Superior temporal gyrus (tissue), 1 donor: ENCODE data around the gene MAFG.
"Not testable (repeated sequence)": the region's sequence is repeated elsewhere in the genome, so short reads cannot be mapped to it uniquely, and the experiment has no call there.

Experiments used
- DNase-seq: peaks from one replicate; pipeline ENCODE4 v3.0.0-alpha.2; 2016; ENCODE audit errors: extremely low spot score

Gene MAFG

DNA sequence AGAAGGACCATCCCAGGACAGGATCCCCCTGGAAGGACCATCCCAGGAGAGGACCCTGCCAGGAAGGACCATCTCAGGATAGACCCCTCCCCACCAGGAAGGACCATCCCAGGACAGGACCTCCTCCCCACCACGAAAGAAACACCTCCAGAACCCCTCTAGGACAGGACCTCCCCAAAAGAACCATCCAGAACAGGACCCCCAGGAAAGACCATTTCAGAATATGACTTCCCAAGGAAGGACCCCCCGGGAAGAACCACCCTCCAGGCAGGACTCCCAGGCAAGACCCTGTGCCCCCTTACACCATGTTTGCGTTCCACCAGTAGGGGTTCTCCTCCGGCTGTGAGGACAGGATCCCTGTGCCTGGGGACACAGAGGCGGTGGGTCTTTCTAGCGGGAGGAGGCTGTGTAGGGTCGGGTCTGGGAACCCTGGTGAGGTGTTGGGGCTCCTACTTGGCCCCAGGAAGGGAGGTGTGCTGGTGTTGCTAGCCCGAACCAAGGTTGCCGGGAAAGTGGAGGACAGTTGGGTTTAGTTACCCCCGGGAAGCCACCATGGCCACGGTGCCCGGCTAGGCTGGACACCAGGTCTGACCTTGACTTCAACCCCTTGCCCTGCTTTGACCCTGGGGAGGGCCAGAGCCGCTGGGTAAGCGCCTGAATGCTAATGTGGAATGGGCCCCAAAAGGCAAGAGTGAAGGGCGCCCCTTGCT is 31.3 kb upstream of the MAFG start:
- DNase-seq: no peak

DNA sequence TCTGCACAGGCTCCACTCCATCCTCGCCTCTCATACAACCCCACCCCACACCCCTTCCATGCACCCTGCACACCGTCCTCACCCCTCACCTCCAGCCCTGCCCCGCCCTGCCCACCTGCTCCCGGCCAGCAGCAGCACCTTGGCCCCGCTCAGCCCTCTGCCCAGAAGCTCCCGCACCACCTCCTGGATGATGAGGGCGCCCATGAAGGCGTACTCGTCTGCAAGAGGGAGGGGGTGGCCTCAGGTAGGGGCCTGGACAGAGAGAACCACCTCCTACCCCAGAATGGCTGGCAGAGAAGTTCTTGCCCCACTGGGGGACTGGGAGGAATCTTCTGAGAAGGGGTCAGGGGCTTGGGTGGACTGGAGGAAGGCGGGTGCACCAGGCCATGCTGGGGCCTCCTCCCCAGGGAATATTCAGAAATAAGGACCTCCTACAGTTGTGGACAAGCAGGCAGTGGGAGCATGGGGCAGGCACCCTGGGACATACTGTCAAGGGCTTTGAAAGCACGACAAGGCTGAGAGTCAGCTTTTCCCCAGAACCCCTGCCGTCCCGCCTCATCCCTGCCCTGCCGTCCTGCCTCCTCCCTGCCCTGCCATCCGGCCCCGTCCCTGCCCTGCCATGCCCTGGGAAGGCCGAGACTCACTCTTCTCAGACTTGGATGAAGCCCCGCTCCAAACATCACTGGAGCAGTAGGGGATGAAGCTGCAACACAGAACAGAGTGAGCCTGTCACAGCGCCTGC is 30.3 kb upstream of the MAFG start:
- no peak for DNase-seq

- no peak for DNase-seq
Measured at GRCh38 chr17:81956607-81957589, 29.4 kb upstream of the MAFG start.

DNA sequence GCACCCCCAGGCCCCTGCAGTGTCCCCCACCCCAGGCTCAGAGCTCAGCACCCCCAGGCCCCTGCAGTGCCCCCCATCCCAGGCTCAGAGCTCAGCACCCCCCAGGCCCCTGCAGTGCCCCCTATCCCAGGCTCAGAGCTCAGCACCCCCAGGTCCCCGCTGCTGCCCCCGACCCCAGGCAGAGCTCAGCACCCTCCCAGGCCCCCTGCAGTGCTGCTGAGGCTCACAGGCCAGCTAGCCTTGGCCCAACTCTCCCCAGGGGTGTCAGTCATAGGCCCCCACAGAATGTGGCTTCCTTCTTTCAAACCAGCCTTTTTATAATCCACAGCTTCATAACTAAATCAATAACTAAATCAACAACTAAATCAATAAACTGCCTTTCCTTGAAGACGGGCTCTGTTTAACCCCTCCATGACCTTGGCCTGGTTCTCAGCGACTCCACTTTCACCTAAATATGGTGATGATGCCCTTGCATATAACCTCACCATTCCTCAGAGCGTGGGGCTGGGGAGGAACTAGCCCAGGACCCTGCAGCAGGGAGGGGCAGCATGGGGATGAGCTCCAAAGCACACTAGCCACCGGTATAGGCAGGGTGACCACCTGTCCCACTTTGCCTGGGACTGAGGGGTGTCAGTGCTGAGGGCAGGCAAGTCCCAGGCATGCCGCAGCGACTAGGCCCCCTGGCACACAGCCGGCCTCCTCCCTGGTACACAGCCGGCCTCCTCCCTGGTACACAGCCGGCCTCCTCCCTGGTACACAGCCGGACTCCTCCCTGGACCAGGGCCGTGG is 28.4 kb upstream of the MAFG start:
- no peak for DNase-seq

GRCh38 chr17:81955058-81955681 is 27.6 kb upstream of the MAFG start:
- no peak for DNase-seq

- DNase-seq: no peak
Measured at GRCh38 chr17:81954131-81955057, 26.9 kb upstream of the MAFG start.

DNA sequence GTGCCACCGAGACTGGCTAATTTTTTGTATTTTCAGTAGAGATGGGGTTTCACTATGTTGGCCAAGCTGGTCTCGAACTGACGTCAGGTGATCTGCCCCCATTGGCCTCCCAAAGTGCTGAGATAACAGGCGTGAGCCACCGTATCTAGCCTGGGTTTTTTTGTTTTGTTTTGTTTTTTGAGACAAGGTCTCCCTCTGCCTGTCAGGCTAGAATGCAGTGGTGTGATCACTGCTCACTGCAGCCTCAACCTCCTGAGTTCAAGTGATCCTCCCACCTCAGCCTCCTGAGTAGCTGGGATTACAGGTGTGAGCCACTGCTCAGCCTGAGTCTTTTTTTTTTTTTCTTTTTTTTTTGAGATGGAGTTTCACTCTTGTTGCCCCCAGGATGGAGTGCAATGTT is 25.9 kb upstream of the MAFG start:
- not testable (repeated sequence) for DNase-seq

DNA sequence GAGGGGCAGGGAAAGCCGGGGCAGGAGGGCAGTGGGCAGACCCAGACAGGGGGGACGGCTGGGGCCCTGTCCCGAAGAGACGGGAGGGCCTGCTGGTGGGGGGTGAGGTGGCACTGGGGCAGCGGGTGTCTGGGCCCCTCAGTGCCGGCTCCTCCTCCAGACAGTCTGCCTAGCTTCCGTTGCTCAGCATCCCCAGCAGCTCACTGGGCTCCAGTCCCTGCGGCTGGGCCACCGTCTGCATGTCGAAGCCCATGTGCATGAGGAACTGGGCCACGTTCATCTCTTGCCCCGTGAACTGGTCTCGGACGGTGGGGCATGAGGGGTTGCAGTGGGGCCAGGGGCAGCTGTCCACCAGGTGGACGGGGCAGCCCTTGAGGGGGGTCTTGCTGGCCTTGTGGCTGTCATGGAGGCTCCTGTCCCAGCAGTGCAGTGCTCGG is 25.3 kb upstream of the MAFG start:
- no peak for DNase-seq

GRCh38 chr17:81951785-81952684 is 24.5 kb upstream of the MAFG start:
- no peak for DNase-seq

GRCh38 chr17:81950501-81950900 is 23.0 kb upstream of the MAFG start:
- no peak for DNase-seq

DNA sequence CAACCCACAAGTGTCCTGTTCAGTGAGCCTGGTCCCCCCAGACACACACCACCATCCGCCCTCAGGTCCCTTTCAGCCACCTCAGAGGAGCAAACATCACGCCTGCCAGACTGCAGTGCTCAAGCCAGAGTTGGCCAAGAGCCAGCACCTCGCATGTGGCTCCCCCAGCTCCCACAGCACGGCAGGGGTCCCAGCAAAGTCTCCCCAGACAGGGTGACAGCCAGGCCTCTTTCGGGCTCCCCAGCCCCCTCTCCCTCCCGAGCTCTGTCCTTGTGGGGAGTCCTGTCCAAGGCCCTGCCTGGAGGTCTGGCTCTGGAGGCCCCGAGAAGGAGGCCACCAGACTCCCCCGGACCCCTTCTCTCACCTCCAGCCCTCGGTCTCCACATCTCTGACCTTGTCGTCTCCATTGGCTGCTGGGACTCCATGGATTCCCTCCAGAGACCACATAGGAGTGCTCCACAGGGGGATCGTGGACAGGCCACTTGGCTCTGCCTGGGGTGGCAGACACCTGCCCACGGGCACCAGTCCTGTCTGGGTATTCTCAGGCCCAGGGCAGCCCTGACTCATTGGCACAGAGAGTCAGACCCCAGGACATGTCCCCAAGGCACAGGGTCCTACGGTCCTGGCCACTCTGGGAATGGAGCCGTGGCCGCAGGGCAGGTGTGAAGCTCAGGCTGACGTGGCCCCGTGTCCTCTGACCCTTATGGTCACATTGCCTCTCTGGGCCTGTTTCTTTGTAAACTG is 21.3 kb upstream of the MAFG start:
- no peak for DNase-seq

- no peak for DNase-seq
Measured at GRCh38 chr17:81947189-81947588, 19.7 kb upstream of the MAFG start, which contains the start of gene MYADML2. MYADML2 (minus strand) TSS chr17:81947233; CDS start chr17:81941741, 5,492 bp downstream.

- DNase-seq: no peak
Measured at GRCh38 chr17:81944858-81945257, 17.3 kb upstream of the MAFG start.

DNA sequence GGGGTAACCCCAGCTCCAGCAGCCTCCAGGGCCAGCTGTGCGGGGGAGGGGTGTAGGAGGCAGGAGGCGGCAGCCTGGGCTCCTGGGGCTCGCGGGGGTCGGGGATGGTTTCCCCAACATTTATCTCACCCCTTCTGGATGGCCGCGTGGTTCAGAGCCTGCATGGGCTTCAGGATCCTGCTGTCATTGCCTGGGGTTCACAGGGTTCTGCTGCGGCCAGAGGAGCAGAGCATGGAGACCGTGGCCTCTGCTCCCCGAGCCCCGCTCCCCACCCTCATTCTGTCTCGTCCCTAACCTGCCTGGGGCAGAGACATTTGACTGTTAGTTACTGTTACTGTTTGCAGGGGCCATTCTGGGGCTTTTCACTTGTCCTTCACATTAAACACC is 14.6 kb upstream of the MAFG start:
- no peak for DNase-seq

- no peak for DNase-seq
Measured at GRCh38 chr17:81941484-81942166, 14.1 kb upstream of the MAFG start.

DNA sequence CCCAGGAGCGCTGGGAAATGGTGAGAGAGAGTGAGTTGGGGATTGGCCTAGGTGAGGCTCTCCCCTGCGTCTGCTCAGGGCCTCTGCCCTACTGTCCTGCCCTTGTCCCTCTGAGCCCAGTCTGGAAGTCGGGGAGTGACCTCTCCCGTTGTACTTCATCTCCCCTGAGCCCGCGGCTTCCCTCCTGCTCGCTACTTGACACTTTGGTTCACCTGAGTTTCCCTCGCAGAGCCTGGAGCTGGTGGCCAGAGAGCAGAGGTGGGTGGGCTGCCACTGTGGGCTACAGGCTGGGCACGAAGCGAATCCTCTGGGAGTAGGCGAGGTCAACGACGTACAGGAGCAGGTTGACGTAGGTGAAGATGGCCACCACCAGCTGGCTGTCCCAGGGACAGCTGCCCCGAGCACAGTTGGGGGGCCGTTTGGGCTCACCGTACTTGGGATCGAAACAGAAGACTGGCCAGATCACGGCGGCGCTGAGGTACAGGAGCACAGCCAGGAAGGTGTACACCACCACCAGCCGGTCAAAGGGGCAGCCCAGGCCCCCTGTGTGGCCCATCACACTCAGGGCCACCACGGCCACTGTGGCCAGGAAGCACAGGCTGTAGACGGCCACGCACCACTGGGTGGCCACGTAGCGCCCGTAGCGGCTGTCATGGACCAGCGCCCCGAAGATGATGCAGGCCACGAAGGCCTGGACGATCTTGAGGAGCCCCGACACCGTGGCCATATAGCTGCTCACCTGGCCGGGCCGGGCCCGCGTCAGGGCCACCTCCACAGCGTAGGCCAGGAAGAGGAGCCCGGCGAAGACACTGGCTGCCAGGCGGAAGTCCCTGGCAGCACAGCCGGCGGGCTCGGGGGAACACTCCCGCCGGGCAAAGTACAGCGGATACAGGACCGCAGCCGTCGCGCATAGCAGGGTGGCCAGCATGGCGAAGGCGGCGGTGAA is 13.3 kb upstream of the MAFG start:
- DNase-seq: no peak
